PC-9 (cell line): ENCODE results near the gene CIT. TPM values are rescaled to one million over a fixed set of nuclear protein-coding genes. Genes with fewer than 3 reads are reported as not detected.

Experiments used
- BruUV-seq: library from RNA; stranded (reverse); fragments of 400-500 nt; replicated peaks from 2 replicates; lab custom pipeline; 2021; lab: Mats Ljungman, UMichigan
- CTCF ChIA-PET: fragments of 300-600 bp; sonication (Branson Sonifier 250); formaldehyde crosslinking; loops from one replicate; lab custom pipeline; 2022; ENCODE audit warnings: antibody characterized with exemption; lab: Charles Lee
- POLR2A ChIA-PET: fragments of 300-600 bp; sonication (Branson Sonifier 250); formaldehyde crosslinking; loops from one replicate; lab custom pipeline; 2022; ENCODE audit warnings: antibody characterized with exemption; ENCODE audit not compliant: unreplicated experiment; lab: Charles Lee
- DNase-seq, 2 experiments: peaks; one replicate each; pipeline versions ENCODE4 v3.0.0 to v3.0.0-alpha.2; 2015 to 2022; ENCODE audit warnings: mixed read lengths in 1 of 2
- H2AFZ ChIP-seq: fragments of 200-600 bp; sonication (generic); 2 replicates; pipeline ENCODE4 v1.8.1; 2017; ENCODE audit warnings: antibody characterized with exemption
- H3F3A ChIP-seq: fragments of 200-600 bp; sonication (generic); 2 replicates; pipeline ENCODE4 v1.8.1; 2017; ENCODE audit warnings: antibody characterized with exemption, mild to moderate bottlenecking, low read depth; ENCODE audit not compliant: insufficient read depth
- H3K27ac ChIP-seq: fragments of 200-600 bp; sonication (generic); 2 replicates; pipeline ENCODE4 v1.6.1; 2016; ENCODE audit warnings: mixed run types
- H3K27me3 ChIP-seq: fragments of 200-600 bp; sonication (generic); 2 replicates; pipeline ENCODE4 v1.6.1; 2016; ENCODE audit warnings: low read depth, mixed run types; ENCODE audit not compliant: insufficient read depth
- H3K36me3 ChIP-seq: fragments of 200-600 bp; sonication (generic); 2 replicates; pipeline ENCODE4 v1.6.1; 2016; ENCODE audit warnings: low read depth, mixed run types
- H3K4me1 ChIP-seq: fragments of 200-600 bp; sonication (generic); replicated peaks from 2 replicates; pipeline ENCODE4 v1.6.1; 2016; ENCODE audit warnings: mixed run types; ENCODE audit not compliant: insufficient read depth
- H3K4me2 ChIP-seq: fragments of 200-600 bp; sonication (generic); 2 replicates; pipeline ENCODE4 v1.6.1; 2017; ENCODE audit warnings: mixed run types
- H3K4me3 ChIP-seq: fragments of 200-600 bp; sonication (generic); 2 replicates; pipeline ENCODE4 v1.6.1; 2016; ENCODE audit warnings: mixed run types
- H3K79me2 ChIP-seq: fragments of 200-600 bp; sonication (generic); 2 replicates; pipeline ENCODE4 v1.6.1; 2017; ENCODE audit warnings: low read depth, mixed run types
- H3K9me2 ChIP-seq: fragments of 200-600 bp; sonication (generic); 2 replicates; pipeline ENCODE4 v1.8.1; 2017; ENCODE audit warnings: mild to moderate bottlenecking; ENCODE audit not compliant: insufficient read depth
- H3K9me3 ChIP-seq: fragments of 200-600 bp; sonication (generic); 2 replicates; pipeline ENCODE4 v1.8.1; 2016; ENCODE audit warnings: low read depth; ENCODE audit not compliant: insufficient read depth
- H4K20me1 ChIP-seq: fragments of 200-600 bp; sonication (generic); 2 replicates; pipeline ENCODE4 v1.8.1; 2017; ENCODE audit not compliant: insufficient read depth
- EZH2 ChIP-seq: fragments of 200-600 bp; sonication (generic); IDR thresholded peaks from 2 replicates; pipeline ENCODE4 v1.8.0; 2017; ENCODE audit warnings: antibody characterized with exemption, low read depth
- intact Hi-C: fragments of 100-400 bp; cut with micrococcal nuclease; formaldehyde crosslinking; loops from one replicate; pipeline ENCODE4 v1.10.0; 2022; ENCODE audit not compliant: unreplicated experiment
- total RNA-seq: library from RNA; stranded (reverse); gene quantifications from 2 replicates; pipeline ENCODE4 v1.2.3, GENCODE V29; 2021
- TF ChIP-seq, protein P1 (sequence below): fragments of 200-600 bp; sonication (generic); conservative IDR thresholded peaks from 2 replicates; pipeline ENCODE4 v1.6.1; 2017; ENCODE audit warnings: mixed run types, antibody characterized with exemption, mild to moderate bottlenecking, moderate library complexity

CIT gene
- total RNA-seq, 1 experiment from 2014 or later = 81.8 TPM

GRCh38 chr12:119784673-119785072 is 92.4 kb downstream of the CIT start:
- BruUV-seq = no TSS peak
- Histone ChIP-seq H4K20me1 (no peaks in the 10 kb centered on the region), H3K27me3 (no peaks in the 10 kb centered on the region), H3K9me3 (no peaks in the 10 kb centered on the region), H3K4me2 (no peak overlapping the region), H3K9me2 (no peaks in the 10 kb centered on the region), H2AFZ (no peak overlapping the region), H3F3A (0 out of 2 replicates have a peak, but pooled peaks cover 4% of the 10 kb centered on the region), H3K4me3 (no peak overlapping the region), H3K4me1 (0 out of 2 replicates have a peak, but pooled peaks cover 9% of the 10 kb centered on the region), H3K36me3 (no peaks in the 10 kb centered on the region), H3K27ac (no peak overlapping the region), H3K79me2 (no peaks in the 10 kb centered on the region)
- no peak for TF ChIP-seq EZH2
- TF ChIP-seq, protein P1, sequence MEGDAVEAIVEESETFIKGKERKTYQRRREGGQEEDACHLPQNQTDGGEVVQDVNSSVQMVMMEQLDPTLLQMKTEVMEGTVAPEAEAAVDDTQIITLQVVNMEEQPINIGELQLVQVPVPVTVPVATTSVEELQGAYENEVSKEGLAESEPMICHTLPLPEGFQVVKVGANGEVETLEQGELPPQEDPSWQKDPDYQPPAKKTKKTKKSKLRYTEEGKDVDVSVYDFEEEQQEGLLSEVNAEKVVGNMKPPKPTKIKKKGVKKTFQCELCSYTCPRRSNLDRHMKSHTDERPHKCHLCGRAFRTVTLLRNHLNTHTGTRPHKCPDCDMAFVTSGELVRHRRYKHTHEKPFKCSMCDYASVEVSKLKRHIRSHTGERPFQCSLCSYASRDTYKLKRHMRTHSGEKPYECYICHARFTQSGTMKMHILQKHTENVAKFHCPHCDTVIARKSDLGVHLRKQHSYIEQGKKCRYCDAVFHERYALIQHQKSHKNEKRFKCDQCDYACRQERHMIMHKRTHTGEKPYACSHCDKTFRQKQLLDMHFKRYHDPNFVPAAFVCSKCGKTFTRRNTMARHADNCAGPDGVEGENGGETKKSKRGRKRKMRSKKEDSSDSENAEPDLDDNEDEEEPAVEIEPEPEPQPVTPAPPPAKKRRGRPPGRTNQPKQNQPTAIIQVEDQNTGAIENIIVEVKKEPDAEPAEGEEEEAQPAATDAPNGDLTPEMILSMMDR = no peak
- ChIA-PET POLR2A (no interaction called here), CTCF (no interaction called here)
- DNase-seq = no peak
- intact Hi-C loops = no loop called here

DNA sequence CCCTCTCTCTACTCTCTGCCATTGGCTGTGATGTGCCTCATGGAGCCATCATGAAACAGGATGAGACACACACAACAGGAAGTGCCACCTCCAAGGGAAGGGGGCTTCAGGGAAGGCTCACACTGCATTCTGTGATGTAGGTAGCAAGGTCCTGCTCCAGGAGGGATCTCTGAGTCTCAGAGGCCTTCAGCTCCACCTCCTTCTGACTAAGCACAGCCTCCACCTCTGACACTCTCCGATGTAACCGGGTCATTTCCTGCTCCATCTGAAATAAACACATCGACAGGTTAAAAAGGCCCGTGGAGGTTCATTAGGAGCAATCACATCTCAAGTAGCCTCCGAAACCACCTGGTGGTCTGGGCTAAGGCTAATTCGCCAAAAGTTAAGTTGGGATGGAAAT is 93.3 kb downstream of the CIT start:
- no TSS peak for BruUV-seq
- no peaks in the 10 kb centered on the region for H3K9me2 ChIP-seq
- TF ChIP-seq, protein P1 = no peak
- no peak for TF ChIP-seq EZH2
- H4K20me1 ChIP-seq = no peaks in the 10 kb centered on the region
- H3K4me2 ChIP-seq = no peak overlapping the region
- H3K27ac ChIP-seq = no peak overlapping the region
- ChIA-PET POLR2A (no interaction called here), CTCF (no interaction called here)
- intact Hi-C loops = no loop called here
- no peaks in the 10 kb centered on the region for H3K79me2 ChIP-seq
- no peaks in the 10 kb centered on the region for H3K9me3 ChIP-seq
- H3K36me3 ChIP-seq = no peaks in the 10 kb centered on the region
- 0 out of 2 replicates have a peak, but pooled peaks cover 2% of the 10 kb centered on the region for H3K4me1 ChIP-seq
- no peak overlapping the region for H3K4me3 ChIP-seq
- H3K27me3 ChIP-seq = no peaks in the 10 kb centered on the region
- no peak for DNase-seq
- H2AFZ ChIP-seq = no peak overlapping the region
- 0 out of 2 replicates have a peak, but pooled peaks cover 4% of the 10 kb centered on the region for H3F3A ChIP-seq

GRCh38 chr12:119781804-119782203 is 95.3 kb downstream of the CIT start:
- H3K36me3 ChIP-seq = no peaks in the 10 kb centered on the region
- H3K79me2 ChIP-seq = no peaks in the 10 kb centered on the region
- no peaks in the 10 kb centered on the region for H3K9me2 ChIP-seq
- POLR2A ChIA-PET = no interaction called here
- intact Hi-C loops = no loop called here
- no TSS peak for BruUV-seq
- no peak overlapping the region for H3K4me3 ChIP-seq
- H3K27ac ChIP-seq = no peak overlapping the region
- TF ChIP-seq EZH2 = no peak
- TF ChIP-seq, protein P1 = no peak
- DNase-seq = no peak
- no peaks in the 10 kb centered on the region for H4K20me1 ChIP-seq
- H3F3A ChIP-seq = 0 out of 2 replicates have a peak, but pooled peaks cover 4% of the 10 kb centered on the region
- no peaks in the 10 kb centered on the region for H3K9me3 ChIP-seq
- CTCF ChIA-PET = interaction anchor here (0.7 kb wide), 1 partner anchor 207 kb away, joined by 3 read pairs; no protein-coding TSS in a partner anchor
- H3K4me1 ChIP-seq = no peaks in the 10 kb centered on the region
- H3K27me3 ChIP-seq = no peaks in the 10 kb centered on the region
- H3K4me2 ChIP-seq = no peak overlapping the region
- no peak overlapping the region for H2AFZ ChIP-seq
